Activated CD8-positive, alpha-beta memory T cell treated with anti-CD3 and anti-CD28 coated beads, Interleukin-2, amount 50 U/mL, for 1 hour (primary cell): ENCODE data around the gene KIF5A.
A peak's percentile ranks its signal among the peaks of the same experiment; 100 is the strongest.

Experiments
- DNase-seq: peaks from one replicate; pipeline ENCODE4 v3.0.0-alpha.2; 2020; ENCODE audit errors: extremely low read depth

KIF5A gene

DNA sequence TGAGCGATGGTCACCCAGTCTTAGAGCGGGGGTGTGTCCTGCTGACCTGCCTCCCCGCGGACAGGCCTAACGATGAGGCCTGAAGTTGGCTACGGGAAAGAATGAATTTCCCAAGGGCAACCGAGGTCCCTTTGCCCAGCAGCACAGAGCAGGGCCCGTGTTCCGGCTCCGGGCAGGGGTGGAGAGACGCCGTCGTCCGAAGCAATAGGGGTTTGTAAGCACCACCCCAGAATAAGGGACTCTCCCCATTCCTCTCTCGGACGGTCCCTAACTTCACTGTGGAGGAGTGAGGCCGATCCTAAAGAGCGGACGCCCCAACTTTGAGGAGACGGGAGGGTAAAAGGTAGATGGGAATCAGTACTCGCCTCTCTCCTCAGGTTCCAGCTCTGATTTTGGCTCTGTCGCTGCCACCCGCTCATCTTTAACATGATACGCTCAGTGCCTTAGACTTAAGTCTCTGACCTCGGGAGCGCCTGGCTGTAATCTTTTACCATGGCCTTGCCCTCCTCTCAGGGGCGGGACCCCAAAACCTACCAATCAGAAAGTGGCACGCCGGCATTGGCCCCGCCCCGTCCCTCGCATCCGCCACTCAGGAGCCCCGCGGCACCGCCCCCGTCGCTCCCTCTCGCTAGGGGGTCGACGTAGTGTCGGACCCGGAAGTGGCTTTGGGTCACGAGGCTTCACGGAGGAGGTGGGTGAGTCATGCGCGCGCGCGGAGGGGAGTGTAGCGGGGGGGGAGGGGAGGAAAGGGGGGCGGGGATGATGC is 29.6 kb upstream of the KIF5A start, which contains the start of gene DDIT3:
Gene DDIT3 (minus strand): TSS at position 462 of the 766 bp plus-strand sequence. CDS start 3,108 bp downstream, outside the sequence.
- DNase-seq: peak; percentile 99

DNA sequence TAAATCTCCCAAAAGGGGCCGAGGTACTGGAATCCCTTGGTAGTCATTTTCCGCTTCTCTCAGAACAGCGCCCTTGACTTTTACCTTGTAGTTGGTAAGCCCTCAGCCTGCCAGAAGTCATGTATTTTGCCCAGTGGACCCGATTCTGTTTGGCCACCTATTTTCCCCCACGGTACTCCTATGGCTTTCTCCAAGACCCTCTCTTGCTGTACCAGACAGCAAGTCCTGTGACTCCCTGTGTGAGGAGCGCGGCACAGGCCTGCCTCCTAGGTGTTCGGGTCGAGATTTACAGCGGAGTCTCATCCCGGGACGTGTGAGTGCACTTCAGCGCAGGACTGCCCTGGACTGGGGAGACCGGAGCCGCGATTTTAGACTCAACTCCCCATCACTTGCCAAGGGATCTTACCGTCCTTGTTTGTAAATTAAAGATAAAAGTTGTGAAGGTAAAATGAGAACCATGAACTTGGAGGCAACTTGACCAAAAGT is 28.3 kb upstream of the KIF5A start:
- no peak for DNase-seq

DNA sequence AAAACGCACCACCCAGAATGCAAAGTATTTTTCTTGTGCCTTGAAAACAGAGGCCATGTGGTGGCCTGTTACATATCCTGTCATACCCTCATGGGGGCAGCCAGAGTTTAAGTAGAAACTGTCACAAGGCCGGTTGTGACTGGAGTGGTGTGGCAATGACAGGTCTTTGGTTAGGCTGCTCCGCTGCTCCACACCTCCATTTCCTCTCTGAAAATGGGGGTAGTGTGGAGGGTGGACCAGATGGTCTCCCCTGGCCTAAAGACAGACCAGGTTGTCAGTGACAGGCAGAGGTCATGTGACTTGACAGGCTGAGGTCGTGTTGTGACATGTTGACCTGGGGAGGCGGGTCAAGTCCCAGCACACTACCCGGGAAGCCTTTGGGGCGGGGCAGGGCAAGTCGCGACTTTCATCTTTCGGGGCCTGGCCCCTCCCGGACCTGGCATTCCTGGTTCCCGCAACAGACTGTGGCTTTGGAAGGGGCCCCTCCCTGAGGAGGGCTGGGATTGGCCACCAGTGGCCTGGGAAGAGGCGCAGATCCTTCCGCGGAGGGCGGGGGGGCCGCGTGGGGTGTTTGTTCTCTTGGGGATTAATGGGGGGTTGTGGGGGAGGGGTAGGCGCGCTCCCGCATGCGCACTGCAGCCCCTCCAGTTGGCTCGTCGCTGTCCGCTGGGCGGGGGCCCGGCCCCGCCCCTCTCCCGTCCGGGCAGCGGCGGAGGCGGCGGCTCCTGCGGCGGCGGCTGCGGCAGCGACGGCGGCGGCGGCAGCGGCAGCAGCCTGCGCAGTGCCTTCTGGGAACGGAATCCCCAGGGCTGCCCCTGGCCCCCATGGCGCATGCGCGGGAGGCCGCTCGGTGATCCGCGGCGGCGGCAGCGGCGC is 27.6 kb upstream of the KIF5A start, which contains the start of gene MBD6:
Gene MBD6 (plus strand): TSS at position 814 of the 876 bp plus-strand sequence. CDS start 1,480 bp downstream, outside the sequence.
- DNase-seq: peak; percentile 56

DNA sequence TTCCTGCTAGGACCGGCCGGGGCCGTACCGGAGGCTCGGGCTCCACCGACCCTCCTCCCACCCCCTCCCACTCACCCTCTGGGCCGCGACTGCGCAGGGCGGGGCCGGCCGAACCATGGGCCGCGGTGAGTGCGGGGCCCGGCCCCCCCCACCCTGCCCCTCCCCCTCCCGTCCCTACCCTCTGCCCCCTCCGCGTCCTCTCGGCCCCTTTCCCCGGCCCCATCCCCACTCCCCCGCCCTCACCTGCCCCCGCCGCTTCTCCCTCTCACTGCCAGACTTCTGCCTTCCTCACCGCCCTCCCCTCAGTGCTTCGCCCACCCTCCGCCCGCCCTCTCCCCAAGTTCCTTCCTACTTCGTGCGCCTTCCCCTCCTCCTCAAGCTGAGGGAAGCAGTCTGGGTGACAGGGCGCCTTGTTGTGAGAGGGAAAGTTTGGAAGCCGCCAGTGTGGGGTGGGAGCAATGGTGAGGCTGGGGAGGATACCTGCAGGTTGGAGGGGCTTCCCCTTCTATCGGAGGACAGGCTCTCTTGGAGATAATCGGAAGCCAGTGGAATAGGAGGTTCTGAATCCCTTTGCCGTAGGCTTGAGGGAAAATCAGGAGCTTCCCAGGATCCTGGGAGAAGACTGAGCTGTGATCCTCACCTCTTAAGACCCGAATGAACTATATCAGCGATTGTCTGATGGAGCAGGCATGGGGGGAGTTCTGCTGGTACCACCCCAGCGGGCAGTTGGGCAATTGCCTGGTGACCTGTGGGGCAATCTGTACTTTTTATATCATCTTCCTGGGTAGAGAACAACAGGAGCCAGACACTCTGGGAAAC is 26.7 kb upstream of the KIF5A start:
- no peak for DNase-seq

DNA sequence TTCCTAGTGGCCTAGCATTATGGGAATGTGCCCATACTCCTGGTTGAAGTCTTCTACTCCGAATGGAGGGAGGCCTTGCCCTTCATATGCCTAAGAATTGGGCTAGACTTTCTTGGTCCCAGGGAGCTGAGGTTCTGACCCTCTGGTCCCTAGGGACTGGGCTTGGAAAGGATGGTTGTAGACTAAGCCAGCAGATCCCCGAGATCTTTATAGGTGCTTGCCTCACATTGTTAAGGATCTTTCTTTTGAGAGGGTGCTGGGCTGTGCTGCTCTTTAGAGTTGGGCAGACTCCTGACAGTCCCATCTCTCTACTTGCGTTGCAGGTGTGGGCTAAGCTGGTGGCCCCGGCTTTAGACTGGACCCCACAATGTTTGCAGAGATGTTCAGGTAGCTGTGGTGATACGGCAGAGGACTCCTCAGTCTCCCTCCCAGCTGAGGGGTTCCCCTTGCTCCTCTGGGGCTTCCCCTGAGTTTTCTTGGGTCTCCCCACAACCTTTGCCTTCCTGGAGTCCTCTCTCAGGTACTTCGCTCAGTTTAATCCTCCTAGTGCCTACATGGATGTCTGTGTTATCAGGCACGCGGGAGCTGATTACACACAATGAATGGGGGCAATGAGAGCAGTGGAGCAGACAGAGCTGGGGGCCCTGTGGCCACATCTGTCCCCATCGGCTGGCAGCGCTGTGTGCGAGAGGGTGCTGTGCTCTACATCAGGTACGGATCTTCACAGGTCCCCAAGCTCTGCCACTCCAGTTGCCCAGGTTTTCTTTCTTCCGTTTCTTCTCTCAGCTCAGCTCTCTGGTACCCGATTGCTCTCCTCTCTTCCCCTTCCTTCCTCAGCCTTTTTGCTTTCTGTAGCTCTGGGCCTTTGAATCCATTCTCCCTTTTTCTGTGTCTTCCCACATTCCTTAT is 25.9 kb upstream of the KIF5A start:
- no peak for DNase-seq

DNA sequence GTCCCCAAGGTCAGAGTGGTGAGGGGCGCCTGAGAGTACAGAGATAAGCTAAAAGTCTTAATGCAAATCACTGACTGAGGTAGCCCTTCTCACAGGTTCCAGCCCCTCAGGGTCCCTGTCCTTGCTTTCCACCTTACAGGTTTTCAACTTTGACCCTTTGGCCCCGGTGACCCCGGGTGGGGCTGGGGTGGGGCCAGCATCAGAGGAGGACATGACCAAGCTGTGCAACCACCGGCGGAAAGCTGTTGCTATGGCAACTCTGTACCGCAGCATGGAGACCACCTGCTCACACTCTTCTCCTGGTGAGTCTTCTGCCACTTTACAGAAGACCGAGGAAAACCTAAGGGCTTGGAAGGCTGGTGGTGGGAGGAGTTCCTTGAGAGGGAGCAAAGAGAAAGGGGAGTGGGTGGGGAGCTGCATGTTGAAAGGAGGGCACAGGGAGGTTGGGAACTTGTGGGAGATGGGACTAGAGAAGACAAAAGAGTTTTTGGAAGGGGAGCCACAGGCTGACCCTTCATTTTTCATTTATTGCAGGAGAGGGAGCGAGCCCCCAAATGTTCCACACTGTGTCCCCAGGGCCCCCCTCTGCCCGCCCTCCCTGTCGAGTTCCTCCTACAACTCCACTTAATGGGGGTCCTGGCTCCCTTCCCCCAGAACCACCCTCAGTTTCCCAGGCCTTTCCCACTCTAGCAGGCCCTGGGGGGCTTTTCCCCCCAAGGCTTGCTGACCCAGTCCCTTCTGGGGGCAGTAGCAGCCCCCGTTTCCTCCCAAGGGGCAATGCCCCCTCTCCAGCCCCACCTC is 24.8 kb upstream of the KIF5A start:
- no peak for DNase-seq

DNA sequence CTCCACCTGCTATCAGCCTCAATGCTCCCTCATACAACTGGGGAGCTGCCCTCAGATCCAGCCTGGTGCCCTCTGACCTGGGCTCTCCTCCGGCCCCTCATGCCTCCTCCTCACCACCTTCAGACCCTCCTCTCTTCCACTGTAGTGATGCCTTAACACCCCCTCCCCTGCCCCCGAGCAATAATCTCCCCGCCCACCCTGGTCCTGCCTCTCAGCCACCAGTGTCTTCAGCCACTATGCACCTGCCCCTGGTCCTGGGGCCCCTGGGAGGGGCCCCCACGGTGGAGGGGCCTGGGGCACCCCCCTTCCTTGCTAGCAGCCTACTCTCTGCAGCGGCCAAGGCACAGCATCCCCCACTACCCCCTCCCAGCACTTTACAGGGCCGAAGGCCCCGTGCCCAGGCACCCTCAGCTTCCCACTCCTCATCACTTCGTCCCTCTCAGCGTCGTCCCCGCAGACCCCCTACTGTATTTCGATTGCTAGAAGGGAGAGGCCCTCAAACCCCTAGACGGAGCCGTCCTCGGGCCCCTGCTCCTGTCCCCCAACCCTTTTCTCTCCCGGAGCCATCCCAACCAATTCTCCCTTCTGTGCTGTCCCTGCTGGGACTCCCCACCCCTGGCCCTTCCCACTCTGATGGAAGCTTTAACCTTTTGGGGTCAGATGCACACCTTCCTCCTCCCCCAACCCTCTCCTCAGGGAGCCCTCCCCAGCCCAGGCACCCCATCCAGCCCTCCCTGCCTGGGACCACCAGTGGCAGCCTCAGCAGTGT is 24.0 kb upstream of the KIF5A start:
- no peak for DNase-seq

DNA sequence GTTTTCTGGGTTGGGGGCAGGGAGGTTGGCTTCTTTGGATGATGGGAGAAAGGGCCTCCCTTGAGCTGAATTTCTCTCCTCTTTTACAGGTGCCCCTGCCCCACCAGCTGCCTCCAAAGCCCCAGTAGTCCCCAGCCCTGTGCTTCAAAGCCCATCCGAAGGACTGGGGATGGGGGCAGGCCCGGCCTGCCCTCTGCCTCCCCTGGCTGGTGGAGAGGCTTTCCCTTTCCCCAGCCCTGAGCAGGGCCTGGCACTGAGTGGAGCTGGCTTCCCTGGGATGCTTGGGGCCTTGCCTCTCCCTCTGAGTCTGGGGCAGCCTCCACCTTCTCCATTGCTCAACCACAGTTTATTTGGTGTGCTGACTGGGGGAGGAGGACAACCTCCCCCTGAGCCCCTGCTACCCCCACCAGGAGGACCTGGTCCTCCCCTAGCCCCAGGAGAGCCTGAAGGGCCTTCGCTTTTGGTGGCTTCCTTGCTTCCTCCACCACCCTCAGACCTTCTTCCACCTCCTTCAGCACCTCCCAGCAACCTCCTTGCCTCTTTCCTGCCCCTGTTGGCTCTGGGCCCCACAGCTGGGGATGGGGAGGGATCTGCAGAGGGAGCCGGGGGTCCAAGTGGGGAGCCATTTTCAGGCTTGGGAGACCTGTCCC is 23.2 kb upstream of the KIF5A start:
- DNase-seq: no peak

DNA sequence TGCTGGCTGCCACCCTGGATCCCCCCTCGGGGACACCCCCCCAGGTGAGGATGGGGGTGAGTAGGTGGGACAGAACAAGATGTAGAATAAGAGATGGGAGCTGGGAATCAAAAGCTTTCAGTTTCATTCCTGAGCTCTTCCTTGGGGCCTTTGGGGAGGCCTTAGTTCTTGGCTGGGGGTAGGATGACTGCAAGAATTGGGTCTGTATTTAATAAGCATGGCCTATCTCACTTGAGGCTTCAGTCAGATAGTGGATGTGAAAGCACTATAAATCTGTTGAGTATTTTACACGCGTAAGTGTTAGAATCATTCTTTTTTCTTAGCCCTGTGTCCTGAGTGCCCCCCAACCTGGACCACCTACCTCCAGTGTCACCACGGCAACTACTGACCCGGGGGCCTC is 22.7 kb upstream of the KIF5A start:
- no peak for DNase-seq

DNA sequence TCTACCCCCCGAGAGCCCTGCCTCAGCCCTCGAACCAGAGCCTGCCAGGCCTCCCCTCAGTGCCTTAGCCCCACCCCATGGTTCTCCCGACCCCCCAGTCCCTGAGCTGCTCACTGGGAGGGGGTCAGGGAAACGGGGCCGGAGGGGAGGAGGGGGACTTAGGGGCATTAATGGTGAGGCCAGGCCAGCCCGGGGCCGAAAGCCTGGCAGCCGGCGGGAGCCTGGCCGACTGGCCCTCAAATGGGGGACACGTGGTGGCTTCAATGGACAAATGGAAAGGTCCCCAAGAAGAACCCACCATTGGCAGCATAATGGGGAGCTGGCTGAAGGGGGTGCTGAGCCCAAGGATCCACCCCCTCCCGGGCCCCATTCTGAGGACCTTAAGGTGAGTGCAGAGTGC is 21.7 kb upstream of the KIF5A start:
- no peak for DNase-seq

DNA sequence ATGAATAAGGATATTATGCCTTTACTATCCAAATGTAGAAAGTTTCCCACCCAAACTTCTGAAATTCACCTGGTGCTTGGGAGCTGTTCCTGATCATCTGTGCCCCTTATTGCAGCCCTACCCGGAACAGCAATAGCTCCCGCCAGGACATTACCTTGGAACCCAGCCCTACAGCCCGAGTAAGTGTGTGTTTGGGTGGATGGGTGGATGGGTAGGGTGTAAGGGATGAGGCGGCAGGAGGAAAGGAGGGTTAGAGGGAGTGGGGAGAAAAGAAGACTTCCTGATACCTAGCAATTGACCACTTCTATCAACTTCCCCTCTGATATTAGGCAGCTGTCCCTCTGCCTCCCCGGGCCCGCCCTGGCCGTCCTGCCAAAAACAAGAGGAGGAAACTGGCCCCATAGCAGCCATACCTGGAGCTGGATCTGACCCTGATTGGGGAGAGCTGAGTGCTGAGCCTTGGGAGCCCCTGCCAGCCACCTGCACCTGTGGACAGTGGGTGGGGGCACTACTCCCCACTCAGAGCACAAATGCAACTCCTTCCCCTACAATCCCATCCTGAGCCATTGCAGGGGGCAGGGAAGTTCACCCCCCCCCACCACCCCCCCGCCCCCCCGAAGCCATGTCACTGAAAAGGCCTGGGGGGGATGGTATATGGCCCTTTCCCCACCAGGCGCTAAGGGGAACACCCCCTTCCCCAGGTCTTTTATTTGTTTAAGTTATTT is 20.9 kb upstream of the KIF5A start:
- DNase-seq: no peak

DNA sequence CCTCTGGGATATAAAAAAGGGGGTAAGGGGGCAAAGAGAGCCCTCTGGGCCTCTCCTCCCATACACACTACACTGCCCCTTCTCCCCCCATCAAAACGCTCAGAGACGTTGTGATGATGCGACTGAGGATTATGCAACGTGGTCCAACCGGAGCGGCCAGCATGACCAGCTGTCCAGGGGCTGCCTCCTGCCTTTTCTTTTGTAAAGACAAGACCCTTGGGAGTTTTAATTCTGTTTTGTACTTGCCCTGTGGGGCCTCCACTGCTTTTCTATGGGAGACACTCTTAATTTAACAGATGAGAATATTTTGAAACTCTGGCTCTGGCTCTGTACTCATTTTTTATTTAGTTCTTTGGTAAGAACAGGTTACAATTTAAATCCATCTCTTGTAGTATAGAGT is 20.0 kb upstream of the KIF5A start:
- no peak for DNase-seq

DNA sequence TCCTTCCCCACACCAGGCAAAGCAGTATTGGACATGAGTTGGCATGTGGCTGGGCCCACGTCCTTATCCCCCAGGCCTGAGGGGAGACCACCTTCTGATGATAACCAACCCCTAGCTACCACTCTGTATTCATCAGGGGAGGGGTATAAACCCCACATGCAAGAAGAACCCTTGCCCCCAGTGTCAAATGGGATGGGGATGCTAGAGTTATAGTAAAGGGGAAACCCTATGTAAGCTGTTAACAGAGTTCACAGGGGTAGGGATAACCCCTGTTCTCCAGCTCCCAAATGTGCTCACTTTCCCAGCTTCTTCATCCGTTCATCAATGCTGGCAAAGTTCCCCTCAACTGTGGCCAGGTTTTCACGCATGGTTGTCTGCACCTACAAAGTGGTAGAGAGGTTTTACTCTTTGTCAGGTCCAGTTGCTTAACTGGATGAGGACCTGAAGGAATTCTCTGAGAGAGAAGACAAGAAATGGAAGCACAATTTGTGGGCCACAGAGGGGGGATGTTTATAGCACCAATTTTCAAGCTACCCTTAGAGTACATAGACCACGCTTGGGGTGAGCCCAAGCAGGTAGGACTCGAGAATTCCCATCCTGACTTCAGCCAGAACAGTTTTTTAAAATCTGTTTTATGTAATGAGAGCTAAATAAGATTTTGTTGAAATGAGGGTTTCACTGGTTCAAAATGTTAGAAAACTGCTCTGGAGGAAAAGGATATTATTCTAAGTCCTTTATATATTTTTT is 19.3 kb upstream of the KIF5A start:
- DNase-seq: no peak

DNA sequence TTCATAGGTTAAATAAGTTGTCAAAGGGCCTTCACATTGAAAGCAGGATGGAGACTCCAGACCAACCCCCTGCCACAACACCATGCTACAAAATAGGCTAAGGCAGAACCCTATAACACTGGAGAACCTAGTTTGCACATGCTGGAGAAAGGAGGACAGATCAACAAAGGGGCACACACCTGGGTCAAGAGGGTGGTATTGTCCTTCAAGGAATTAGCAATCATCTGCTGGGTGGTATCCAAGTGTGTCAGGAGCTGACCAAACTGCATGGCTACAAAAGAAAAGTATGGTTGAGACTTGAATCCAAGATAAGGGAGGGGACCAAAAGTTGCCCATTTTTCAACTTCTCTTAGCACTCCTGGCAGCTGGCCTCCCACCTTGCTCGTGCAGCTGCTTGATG is 18.0 kb upstream of the KIF5A start:
- DNase-seq: no peak

DNA sequence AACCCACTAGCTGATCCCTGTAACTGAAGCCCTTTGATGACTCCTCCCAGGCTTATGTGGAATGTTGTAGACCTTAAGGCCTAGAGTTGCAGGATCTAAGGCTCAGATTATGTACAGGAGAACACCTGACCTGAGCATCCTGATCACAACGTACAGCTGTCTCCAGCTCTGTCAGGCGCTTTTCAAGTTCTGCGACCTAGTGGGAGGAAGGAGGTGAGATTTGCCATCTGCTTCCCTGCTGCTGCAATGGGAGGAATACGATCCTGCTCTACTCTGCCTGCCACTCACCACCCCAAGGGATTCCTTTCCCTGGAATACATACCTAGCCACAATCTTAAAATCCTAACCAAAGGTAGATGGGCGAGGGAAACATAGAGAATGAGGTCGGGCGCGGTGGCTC is 16.7 kb upstream of the KIF5A start:
- no peak for DNase-seq

DNA sequence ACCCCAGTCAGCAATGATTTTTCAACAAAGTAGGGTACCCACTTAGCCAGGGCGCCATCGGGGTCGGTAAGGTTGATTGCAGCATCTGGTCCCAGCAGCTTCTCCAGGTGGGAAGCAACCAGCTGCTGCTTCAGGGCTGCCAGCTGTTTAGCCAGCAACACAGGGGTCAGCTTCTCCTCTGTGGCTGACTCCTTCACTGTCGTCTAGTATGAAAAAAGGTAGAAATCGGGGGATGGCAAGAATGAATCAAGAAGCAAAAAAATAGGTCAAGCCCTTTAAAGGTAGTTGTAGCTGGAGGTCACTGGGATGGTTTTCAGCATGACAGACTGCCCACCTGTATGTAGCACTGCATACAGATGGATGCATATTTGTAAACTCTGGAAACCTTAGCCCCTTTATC is 15.6 kb upstream of the KIF5A start:
- no peak for DNase-seq

DNA sequence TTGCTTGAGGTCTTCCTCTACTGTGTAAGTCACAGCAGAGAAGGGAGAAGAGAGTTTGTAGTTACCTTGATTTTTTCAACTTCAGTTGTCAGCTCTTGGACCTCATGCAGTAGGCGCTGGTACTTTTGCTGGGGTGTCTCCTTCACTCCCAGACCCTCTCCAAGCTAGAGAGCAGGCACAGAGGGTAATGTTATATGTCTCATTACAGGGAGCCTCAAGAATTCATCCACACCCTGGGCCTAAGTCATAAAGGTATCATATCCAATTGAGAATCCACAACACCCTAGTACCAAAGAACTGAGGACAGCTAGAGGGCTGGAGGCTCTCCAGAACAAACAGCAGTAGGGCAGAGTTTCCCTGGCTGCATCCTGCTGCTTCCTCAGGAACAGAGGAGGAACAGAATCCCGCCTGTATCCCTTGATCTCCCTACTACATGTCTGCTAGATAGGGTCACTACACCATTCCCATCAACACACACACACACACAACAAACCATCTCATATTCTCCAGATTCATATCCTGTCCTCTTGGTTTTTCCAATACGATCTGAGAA is 14.8 kb upstream of the KIF5A start:
- DNase-seq: no peak
